ENCODE data around the gene C1orf216. TPM values are rescaled to one million over a fixed set of nuclear protein-coding genes. Genes with fewer than 3 reads are reported as not detected.
A peak's percentile ranks its signal among the peaks of the same experiment; 100 is the strongest.
"Not testable (repeated sequence)": the region's sequence is repeated elsewhere in the genome, so short reads cannot be mapped to it uniquely, and the experiment has no call there.

Gene C1orf216
- total RNA-seq, 1 donor = 35.3 TPM

- DNase-seq (ENCODE audit: low read depth in 2 of 3, low spot score in 2 of 3) = peak in 1 of 3 donors; percentile 41
These were observed 10.9 kb downstream of the C1orf216 start for GRCh38 chr1:35707601-35708440.

GRCh38 chr1:35706846-35707600 is 11.7 kb downstream of the C1orf216 start:
- no peak for DNase-seq (ENCODE audit: low read depth in 2 of 3, low spot score in 2 of 3)

- DNase-seq (ENCODE audit: low read depth in 2 of 3, low spot score in 2 of 3) = no peak
These were observed 16.2 kb downstream of the C1orf216 start for GRCh38 chr1:35702508-35702907.

- DNase-seq (ENCODE audit: low read depth in 2 of 3, low spot score in 2 of 3) = not testable (repeated sequence)
These were observed 19.5 kb downstream of the C1orf216 start for GRCh38 chr1:35699152-35699551.

- DNase-seq (ENCODE audit: low read depth in 2 of 3, low spot score in 2 of 3) = no peak
These were observed 26.4 kb downstream of the C1orf216 start for GRCh38 chr1:35692317-35692716.

GRCh38 chr1:35691571-35692220 is 27.0 kb downstream of the C1orf216 start:
- DNase-seq (ENCODE audit: low read depth in 2 of 3, low spot score in 2 of 3) = no peak

GRCh38 chr1:35691080-35691479 is 27.6 kb downstream of the C1orf216 start:
- DNase-seq (ENCODE audit: low read depth in 2 of 3, low spot score in 2 of 3) = no peak

GRCh38 chr1:35690103-35690502 is 28.6 kb downstream of the C1orf216 start:
- not testable (repeated sequence) for DNase-seq (ENCODE audit: low read depth in 2 of 3, low spot score in 2 of 3)

- DNase-seq (ENCODE audit: low read depth in 2 of 3, low spot score in 2 of 3) = no peak
These were observed 30.5 kb downstream of the C1orf216 start for GRCh38 chr1:35688161-35688560.

- no peak for DNase-seq (ENCODE audit: low read depth in 2 of 3, low spot score in 2 of 3)
These were observed 35.7 kb downstream of the C1orf216 start for GRCh38 chr1:35683012-35683411.

- DNase-seq (ENCODE audit: low read depth in 2 of 3, low spot score in 2 of 3) = no peak
These were observed 38.4 kb downstream of the C1orf216 start for GRCh38 chr1:35680271-35680670.

GRCh38 chr1:35675773-35676172 is 42.9 kb downstream of the C1orf216 start:
- no peak for DNase-seq (ENCODE audit: low read depth in 2 of 3, low spot score in 2 of 3)

GRCh38 chr1:35674111-35674510 is 44.6 kb downstream of the C1orf216 start:
- DNase-seq (ENCODE audit: low read depth in 2 of 3, low spot score in 2 of 3) = peak in 1 of 3 donors; percentile 6

- DNase-seq (ENCODE audit: low read depth in 2 of 3, low spot score in 2 of 3) = no peak
These were observed 46.6 kb downstream of the C1orf216 start for GRCh38 chr1:35672116-35672515.

- DNase-seq (ENCODE audit: low read depth in 2 of 3, low spot score in 2 of 3) = no peak
These were observed 50.2 kb downstream of the C1orf216 start for GRCh38 chr1:35668506-35668905.

GRCh38 chr1:35666916-35667315 is 51.8 kb downstream of the C1orf216 start:
- DNase-seq (ENCODE audit: low read depth in 2 of 3, low spot score in 2 of 3) = no peak

- no peak for DNase-seq (ENCODE audit: low read depth in 2 of 3, low spot score in 2 of 3)
These were observed 52.5 kb downstream of the C1orf216 start for GRCh38 chr1:35666216-35666615.

All from hematopoietic multipotent progenitor cell (in vitro differentiated cells).